C4-2B (cell line): Measurements from ENCODE around the gene PTPRM.
A peak's percentile ranks its signal among the peaks of the same experiment; 100 is the strongest.

ENCODE experiments used
- H3K27ac ChIP-seq: fragments of 450-650 bp; 2 replicates; pipeline ENCODE4 v1.5.1; 2017
- CTCF ChIP-seq: fragments of 450-650 bp; conservative IDR thresholded peaks from 2 replicates; pipeline ENCODE4 v1.5.1; 2017; ENCODE audit warnings: mild to moderate bottlenecking
- ZFX ChIP-seq: fragments of 450-650 bp; IDR thresholded peaks from 2 replicates; pipeline ENCODE4 v1.6.1; 2017

PTPRM gene

GRCh38 chr18:7919565-7919964 lies 352.4 kb downstream of the PTPRM start:
- TF ChIP-seq CTCF (no peak), ZFX (no peak)
- H3K27ac ChIP-seq, result no peak overlapping the region

- TF ChIP-seq CTCF (no peak), ZFX (no peak)
- no peak overlapping the region for H3K27ac ChIP-seq
These were observed 354.9 kb downstream of the PTPRM start for GRCh38 chr18:7921938-7922587.

- TF ChIP-seq CTCF (no peak), ZFX (no peak)
- H3K27ac ChIP-seq, result no peak overlapping the region
These were observed 356.0 kb downstream of the PTPRM start for GRCh38 chr18:7923105-7923504.

- H3K27ac ChIP-seq, result no peak overlapping the region
- TF ChIP-seq CTCF (no peak), ZFX (no peak)
These were observed 357.5 kb downstream of the PTPRM start for GRCh38 chr18:7924616-7925015.

GRCh38 chr18:7926526-7926925 lies 359.4 kb downstream of the PTPRM start:
- no peak overlapping the region for H3K27ac ChIP-seq
- no peak for TF ChIP-seq ZFX
- peak; percentile 41 for TF ChIP-seq CTCF

GRCh38 chr18:7927119-7927518 lies 360.0 kb downstream of the PTPRM start:
- TF ChIP-seq CTCF (no peak), ZFX (no peak)
- no peak overlapping the region for H3K27ac ChIP-seq

GRCh38 chr18:7931763-7932162 lies 364.6 kb downstream of the PTPRM start:
- H3K27ac ChIP-seq, result no peak overlapping the region
- TF ChIP-seq ZFX (no peak), CTCF (no peak)
